PC-9 (cell line): ENCODE data around the gene SYPL1.

Experiments used
- CTCF ChIP-seq: fragments of 200-600 bp; sonication (generic); conservative IDR thresholded peaks from 2 replicates; pipeline ENCODE4 v1.6.1; 2017; ENCODE audit warnings: mixed run types, antibody characterized with exemption, mild to moderate bottlenecking, moderate library complexity
- EZH2 ChIP-seq: fragments of 200-600 bp; sonication (generic); IDR thresholded peaks from 2 replicates; pipeline ENCODE4 v1.8.0; 2017; ENCODE audit warnings: antibody characterized with exemption, low read depth

GRCh38 chr7:106119719-106120118 lies 7.6 kb upstream of the SYPL1 start:
- no peak for TF ChIP-seq CTCF
- no peak for TF ChIP-seq EZH2
